Left renal cortex interstitium (tissue), 4 donors: Measurements from ENCODE around the gene DOK5. TPM values are rescaled to one million over a fixed set of nuclear protein-coding genes. Genes with fewer than 3 reads are reported as not detected.
"Not testable (repeated sequence)": the region's sequence is repeated elsewhere in the genome, so short reads cannot be mapped to it uniquely, and the experiment has no call there.

Source experiments
- DNase-seq, 4 donors: peaks; one replicate each; pipeline ENCODE4 v3.0.0-alpha.2; 2013; ENCODE audit warnings: low read depth in 4 of 4, low spot score in 2 of 4, missing footprints in 1 of 4
- polyA plus RNA-seq, 4 donors: library from polyadenylated mRNA; unstranded; fragments of 120-200 nt; gene quantifications; one replicate each; pipeline ENCODE4 v1.2.1, GENCODE V29; 2013; ENCODE audit not compliant: insufficient read length in 4 of 4

Gene DOK5
- polyA plus RNA-seq = 10 to 100 TPM in 1 of 4 donors, 1 to 10 TPM in 3; 8.4 to 12.1 (median 8.6) TPM

- peak; percentile 25 to 59 (median 46) for DNase-seq
Measured at GRCh38 chr20:54475334-54476168, at the start of gene DOK5. TSS of gene DOK5 (plus strand) at chr20:54475593. CDS start at chr20:54475947, 354 bp downstream.

- no peak for DNase-seq
Measured at GRCh38 chr20:54429364-54429763, 46.0 kb upstream of the DOK5 start.

- no peak for DNase-seq
Measured at GRCh38 chr20:54431156-54431944, 44.0 kb upstream of the DOK5 start.

GRCh38 chr20:54432966-54433365 is 42.4 kb upstream of the DOK5 start:
- no peak for DNase-seq

GRCh38 chr20:54433636-54434035 is 41.8 kb upstream of the DOK5 start:
- DNase-seq = no peak

GRCh38 chr20:54434196-54434595 is 41.2 kb upstream of the DOK5 start:
- no peak for DNase-seq

- no peak for DNase-seq
Measured at GRCh38 chr20:54435015-54435414, 40.4 kb upstream of the DOK5 start.

- DNase-seq = not testable (repeated sequence)
Measured at GRCh38 chr20:54436410-54436809, 39.0 kb upstream of the DOK5 start.

GRCh38 chr20:54438166-54438565 is 37.2 kb upstream of the DOK5 start:
- DNase-seq = no peak

GRCh38 chr20:54450207-54450606 is 25.2 kb upstream of the DOK5 start:
- DNase-seq = no peak

- DNase-seq = no peak
Measured at GRCh38 chr20:54451171-54451570, 24.2 kb upstream of the DOK5 start.

- DNase-seq = no peak
Measured at GRCh38 chr20:54452277-54452676, 23.1 kb upstream of the DOK5 start.

GRCh38 chr20:54454982-54455381 is 20.4 kb upstream of the DOK5 start:
- DNase-seq = no peak

GRCh38 chr20:54456423-54456822 is 19.0 kb upstream of the DOK5 start:
- no peak for DNase-seq

- DNase-seq = no peak
Measured at GRCh38 chr20:54456961-54457360, 18.4 kb upstream of the DOK5 start.

- DNase-seq = no peak
Measured at GRCh38 chr20:54458219-54458618, 17.2 kb upstream of the DOK5 start.

GRCh38 chr20:54459279-54459678 is 16.1 kb upstream of the DOK5 start:
- no peak for DNase-seq

GRCh38 chr20:54464003-54464402 is 11.4 kb upstream of the DOK5 start:
- DNase-seq = no peak

- DNase-seq = no peak
Measured at GRCh38 chr20:54466127-54466526, 9.3 kb upstream of the DOK5 start.

GRCh38 chr20:54467622-54468021 is 7.8 kb upstream of the DOK5 start:
- no peak for DNase-seq

- DNase-seq = no peak
Measured at GRCh38 chr20:54468082-54468481, 7.3 kb upstream of the DOK5 start.

- DNase-seq = no peak
Measured at GRCh38 chr20:54469293-54469692, 6.1 kb upstream of the DOK5 start.
